ENCODE results near the gene IQSEC1.

GRCh38 chr3:12972043-12972442 lies 101.2 kb downstream of the IQSEC1 start:
- TF ChIP-seq CTCF (IDR thresholded peaks at IDR 0.05) (no peak), POLR2AphosphoS5 (IDR thresholded peaks at IDR 0.05) (no peak), POLR2A (IDR thresholded peaks at IDR 0.05) (no peak)

All from transverse colon (tissue), 4 donors.